ENCODE results near the gene KIAA0930. TPM values are rescaled to one million over a fixed set of nuclear protein-coding genes. Genes with fewer than 3 reads are reported as not detected.
"Not testable (repeated sequence)": the region's sequence is repeated elsewhere in the genome, so short reads cannot be mapped to it uniquely, and the experiment has no call there.

Gene KIAA0930
- 40.5 and 55.4 TPM in 2 replicates for total RNA-seq

GRCh38 chr22:45240810-45241631 is at the start of gene KIAA0930:
TSS of gene KIAA0930 (minus strand) at chr22:45240894. CDS start at chr22:45240703, 191 bp downstream.
- DNase-seq (ENCODE audit: low read depth): no peak

DNA sequence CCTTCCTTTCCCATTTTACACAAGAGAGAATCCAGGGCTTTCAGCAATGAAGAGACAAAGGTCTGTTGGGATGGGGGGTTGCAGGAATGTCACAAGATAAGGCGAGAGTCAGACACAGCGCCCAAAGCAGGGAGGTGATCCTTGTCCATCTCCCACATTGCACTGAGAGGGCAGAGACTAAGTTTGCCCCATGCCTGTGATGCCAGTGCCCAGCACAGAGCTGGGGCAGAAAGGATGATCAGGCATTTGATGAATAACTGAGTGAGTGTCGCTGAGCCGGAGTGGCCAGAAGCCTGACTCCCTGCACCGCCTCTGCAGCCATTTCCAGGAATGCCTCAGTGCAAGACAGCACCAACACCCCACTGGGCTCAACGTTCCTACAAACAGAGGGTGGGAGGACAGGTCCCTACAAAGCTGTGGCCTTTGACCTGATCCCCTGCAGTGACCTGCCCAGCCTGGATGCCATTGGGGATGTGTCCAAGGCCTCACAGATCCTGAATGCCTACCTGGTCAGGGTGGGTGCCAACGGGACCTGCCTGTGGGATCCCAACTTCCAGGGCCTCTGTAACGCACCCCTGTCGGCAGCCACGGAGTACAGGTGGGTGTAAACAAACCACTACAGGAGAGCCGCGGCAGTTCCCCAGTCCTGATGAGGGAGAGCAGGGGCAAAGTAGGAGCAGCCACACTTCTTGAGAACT is 46.3 kb upstream of the KIAA0930 start:
- DNase-seq (ENCODE audit: low read depth): no peak

DNA sequence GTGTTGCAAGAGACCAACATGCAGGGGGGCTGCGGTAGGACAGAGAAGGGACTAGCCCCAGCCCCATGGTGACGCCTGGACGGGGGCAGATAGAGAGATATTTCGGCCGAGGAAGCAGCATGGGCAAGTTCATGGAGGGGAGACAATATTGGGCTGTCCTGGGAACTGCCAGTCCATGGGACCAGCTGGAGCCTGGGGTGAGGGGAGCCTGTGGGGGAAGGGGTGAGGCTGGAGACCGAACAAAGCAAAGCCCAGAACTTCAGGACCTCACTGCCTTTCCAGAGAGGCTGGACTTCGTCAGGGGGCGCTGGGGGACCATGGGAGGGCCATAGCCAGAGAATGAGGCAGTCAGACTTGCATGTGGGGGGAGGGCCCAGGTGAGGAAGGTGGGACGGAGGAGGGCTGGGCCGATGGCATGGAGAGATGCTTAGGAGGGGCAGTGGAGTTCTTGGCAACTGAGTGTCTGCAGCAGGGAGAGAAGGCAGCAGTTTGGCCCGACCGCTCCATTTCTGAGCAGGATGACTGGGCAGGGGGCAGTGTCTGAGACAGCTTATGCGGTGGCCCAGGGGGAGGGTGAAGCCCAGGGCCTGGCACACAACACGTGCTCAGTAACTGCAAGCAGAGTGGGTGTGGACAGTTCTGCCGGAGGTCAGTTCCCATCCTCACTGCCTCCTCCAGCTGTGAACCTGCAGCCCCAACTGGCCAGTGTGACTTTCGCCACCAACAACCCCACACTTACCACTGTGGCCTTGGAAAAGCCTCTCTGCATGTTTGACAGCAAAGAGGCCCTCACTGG is 44.8 kb upstream of the KIAA0930 start:
- no peak for DNase-seq (ENCODE audit: low read depth)

DNA sequence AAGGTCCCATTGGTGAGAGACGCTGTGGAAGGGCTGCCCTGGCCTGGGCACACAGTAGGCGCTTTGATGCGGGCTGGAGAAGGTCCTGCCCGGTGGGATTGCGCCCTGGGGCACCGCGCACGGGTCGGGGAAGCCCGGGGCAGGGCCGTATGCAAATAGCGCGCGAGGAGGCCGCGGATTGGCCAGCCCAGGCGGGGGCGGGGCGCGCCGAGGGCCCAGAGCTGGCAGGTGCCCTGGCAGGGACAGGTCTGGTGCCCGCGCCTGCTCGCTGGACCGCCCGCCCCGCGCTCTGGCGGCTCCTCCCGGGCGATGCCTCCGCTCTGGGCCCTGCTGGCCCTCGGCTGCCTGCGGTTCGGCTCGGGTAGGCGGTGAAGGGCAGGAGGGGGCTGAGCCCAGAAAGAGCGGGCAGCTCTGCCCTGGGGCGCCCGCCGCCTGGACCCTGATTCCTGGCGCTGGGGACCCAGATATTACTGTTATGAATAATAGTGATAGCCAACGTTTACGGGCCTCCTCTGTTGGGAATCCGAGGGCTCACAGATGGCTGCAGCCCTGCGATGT is 44.1 kb upstream of the KIAA0930 start, which contains the start of gene UPK3A:
Gene UPK3A, plus strand, starts transcription at position 245 of the 558 bp plus-strand sequence. Its CDS starts 65 bp downstream, at position 310.
- no peak for DNase-seq (ENCODE audit: low read depth)

DNA sequence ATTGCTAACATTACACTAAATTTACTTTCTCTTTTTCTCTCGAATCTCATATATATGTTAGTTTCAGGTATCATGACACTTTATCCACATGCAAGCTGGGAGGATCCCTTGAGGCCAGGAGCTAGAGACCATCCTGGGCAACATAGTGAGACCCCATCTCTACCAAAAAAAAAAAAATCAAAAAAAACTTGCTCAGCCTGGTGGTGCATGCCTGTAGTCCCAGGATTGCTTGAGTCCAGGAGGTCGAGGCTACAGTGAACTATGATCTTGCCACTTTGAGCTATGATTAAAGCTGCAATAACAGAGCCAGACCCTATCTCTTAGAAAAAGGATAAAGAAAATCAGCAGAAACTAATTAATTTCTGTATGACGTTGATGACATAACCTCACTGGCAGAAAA is 40.3 kb upstream of the KIAA0930 start:
- DNase-seq (ENCODE audit: low read depth): no peak

DNA sequence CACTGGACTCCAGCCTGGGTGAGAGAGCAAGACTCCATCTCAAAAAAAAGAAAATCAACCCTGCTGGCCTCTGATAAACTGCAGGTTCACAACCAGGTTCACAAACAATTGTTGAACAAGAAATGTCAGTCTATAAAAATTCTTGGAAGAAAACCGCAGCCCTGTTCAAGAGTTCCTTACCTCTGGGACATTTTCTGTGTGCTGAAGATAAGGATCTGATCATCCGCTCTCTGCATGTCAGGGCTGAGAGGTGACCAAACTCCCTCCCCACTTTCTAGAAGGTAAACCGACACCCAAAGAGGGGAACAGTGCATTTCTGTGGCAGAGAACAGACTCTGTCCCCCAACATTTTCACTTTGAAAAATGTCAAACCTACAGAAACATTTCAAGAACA is 39.9 kb upstream of the KIAA0930 start:
- DNase-seq (ENCODE audit: low read depth): no peak

DNA sequence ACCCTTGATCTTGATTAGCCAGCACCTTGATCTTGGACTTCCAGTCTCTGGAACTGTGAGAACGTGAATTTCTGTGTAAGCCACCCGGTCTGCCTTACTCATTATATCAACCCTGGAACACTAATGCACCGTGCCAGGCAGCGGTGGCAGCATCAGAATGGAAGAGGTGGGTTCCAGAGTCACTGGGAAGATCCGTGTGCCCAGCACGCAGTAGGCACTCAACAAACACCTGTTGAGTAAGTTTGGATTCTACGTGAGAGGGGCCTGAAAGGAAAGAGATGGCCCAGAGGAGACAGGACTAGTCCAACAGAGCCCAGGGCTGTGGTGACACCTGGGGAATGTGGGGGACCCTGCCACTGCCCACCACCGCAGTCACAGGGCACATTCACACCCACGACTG is 37.4 kb upstream of the KIAA0930 start:
- DNase-seq (ENCODE audit: low read depth): no peak

GRCh38 chr22:45277720-45278119 is 37.0 kb upstream of the KIAA0930 start:
- not testable (repeated sequence) for DNase-seq (ENCODE audit: low read depth)

DNA sequence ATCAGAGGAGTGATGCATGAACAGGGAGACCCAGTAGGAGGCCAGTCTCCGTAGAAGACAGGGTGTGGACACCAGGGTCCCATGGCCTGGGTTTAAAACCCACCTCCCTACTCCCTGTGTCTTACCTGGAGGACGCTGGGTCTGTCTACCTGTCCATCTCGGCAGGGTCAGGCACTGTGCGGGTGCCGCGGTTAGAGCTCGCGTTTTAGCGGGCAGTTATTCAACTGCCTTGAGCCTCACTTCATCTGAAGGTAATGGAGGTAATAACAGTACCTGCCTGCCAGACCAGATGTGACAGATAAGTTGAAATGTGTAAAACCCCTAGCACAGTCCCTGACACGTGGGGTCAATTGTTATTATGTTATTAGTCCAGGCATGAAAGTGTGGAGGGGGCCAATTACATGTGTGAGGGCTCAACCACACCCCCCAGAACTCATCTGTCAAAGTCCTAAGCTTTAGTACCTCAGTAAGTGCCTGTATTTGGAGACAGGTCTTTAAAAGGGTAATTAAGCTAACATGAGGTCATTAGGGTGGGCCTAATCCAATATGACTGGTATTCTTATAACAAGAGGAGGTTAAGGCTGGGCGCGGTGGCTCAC is 35.9 kb upstream of the KIAA0930 start:
- no peak for DNase-seq (ENCODE audit: low read depth)

DNA sequence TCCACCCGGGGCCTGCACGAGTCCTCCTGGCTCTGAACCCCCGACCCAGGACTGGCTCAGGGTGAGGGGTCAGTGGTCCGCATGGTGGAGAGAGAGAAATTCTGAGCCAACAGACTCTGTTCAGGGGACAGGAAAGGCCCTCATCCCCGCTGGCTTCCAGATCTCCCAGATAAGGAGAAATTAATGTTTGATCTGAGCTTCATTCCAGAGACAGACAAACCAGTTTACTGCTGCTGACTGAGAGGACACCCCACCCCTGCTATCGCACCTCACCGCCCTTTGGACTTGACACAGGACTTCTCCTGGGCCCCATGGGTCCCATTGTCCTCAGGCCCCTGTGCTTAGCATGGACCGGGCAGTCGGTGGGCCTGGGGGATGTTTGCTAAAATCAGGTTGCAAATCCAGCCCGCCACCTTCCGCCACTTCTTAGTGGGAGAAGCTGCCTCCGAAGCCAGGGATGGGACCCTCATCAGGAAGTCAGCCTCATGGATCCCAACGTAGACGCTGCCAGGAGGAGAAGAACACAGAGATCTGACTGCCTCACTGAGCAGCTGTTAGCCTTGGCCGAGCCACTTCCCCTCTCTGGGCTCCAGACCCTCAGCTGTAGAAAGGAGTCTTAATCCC is 32.9 kb upstream of the KIAA0930 start:
- no peak for DNase-seq (ENCODE audit: low read depth)

DNA sequence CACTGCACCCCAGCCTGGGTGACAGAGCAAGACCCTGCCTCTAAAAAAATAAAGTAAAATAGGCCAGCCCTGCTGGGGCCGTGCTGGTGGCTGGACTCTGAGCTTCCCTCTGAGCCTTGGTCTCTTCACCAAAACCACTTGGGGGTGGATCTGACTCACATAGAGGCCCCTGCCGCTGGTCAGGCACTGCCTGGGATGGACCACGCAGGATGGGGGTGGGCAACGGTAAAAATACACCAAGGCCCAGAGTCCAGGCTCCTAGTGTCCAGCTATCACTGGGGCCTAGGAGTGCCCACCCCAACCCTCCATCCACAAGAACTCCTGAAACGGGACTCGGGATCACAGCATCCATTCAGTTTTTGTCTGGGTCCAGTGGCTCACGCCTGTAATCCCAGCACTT is 31.8 kb upstream of the KIAA0930 start:
- DNase-seq (ENCODE audit: low read depth): no peak

GRCh38 chr22:45271667-45272201 is 31.0 kb upstream of the KIAA0930 start:
- DNase-seq (ENCODE audit: low read depth): no peak

DNA sequence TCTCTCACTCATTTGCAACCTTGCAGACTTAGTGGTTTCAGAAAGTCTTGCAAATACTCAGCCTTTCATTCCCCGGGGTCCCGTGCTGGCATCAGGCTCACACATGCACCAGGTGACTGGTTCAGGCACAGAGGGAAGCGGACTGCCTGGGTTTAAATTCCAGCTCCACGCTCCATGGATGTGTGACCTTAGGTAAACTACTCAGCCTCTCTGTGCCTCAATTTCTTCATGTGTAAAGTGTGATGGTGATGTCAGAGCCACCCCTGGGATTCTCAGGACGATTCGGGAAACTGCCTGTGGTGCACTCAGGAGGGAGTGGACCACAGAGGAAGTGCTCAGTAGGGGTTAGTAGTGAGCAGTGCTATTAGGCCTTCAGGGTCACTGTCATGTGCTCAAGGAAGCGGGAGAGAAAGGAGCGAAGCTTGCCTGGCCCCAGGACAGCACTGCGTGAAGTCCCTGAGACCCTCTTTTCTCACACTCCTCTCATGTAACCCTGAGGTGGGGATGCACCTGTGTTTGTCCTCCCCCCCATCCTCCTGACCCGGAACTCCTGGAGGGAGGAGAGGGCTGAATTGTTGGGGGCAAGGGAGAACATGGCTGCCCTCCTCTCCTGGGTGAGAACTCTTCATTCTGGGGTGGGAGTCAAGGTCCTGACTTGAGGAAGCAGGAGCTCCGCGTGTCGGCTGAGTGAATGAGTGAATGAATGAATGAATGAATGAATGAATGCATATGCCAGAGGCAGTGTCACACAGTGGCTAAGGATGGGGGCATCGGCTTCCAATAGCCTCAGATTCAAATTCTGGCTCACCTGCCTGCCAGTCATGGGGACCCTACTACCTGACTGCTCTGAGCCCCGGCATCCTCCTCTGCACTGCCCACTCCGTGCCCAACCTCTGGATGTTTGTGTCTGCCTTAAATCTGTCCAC is 29.7 kb upstream of the KIAA0930 start:
- no peak for DNase-seq (ENCODE audit: low read depth)

- DNase-seq (ENCODE audit: low read depth): no peak
Measured at GRCh38 chr22:45268958-45269844, 28.5 kb upstream of the KIAA0930 start.

DNA sequence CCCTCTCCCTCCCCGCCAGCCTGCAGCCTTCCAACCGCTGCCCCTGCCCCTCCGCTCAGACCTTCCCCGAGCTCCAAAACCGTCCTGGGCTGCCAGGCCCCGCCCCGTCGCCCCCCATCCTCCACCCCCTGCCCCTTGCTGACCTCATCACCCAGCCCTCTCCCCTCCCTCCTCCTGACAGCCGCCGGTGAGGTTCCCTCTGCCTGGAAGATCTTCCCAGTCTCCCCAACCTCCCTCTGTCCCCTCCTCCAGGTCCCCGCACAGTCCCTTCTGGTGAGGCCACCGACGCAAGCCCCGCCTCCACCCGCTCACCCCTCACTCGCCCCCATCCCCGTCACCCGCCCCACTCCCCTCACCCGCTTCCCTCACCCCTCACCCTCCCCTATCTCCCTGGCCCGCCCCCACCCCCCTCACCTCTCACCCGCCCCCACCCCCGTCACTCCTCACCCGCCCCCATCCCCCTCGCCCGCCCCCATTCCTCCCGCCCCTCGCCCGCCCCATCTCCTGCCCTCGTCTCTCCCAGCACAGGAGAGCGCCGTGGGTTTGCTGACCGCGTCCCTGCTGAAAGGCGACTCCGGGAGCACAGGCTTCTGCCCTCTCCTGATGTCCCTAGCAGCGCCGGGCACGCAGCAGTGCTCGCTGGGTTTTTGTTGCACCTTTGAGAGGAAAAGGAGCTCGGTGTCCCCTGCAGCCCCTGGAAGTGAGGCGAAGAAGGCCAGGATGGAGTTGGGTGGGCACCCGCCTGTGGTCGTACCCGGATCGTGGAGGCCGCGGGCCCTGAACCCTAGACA is 27.7 kb upstream of the KIAA0930 start:
- DNase-seq (ENCODE audit: low read depth): no peak

DNA sequence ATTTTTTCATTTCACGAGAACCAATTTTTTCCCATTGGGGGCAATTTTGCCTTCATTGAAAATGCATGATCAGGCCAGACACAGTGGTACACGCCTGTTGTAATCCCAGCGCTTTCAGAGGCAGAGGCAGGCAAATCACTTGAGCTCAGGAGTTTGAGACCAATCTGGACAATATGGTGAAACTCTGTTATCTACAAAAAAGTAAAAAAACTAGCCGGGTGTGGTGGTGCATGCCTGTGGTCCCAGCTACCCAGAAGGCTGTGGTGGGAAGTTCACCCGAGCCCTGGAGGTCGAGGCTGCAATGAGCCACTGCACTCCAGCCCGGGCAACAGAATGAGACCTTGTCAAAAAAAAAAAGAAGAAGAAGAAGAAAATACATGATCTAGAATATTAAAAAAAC is 24.8 kb upstream of the KIAA0930 start:
- no peak for DNase-seq (ENCODE audit: low read depth)

DNA sequence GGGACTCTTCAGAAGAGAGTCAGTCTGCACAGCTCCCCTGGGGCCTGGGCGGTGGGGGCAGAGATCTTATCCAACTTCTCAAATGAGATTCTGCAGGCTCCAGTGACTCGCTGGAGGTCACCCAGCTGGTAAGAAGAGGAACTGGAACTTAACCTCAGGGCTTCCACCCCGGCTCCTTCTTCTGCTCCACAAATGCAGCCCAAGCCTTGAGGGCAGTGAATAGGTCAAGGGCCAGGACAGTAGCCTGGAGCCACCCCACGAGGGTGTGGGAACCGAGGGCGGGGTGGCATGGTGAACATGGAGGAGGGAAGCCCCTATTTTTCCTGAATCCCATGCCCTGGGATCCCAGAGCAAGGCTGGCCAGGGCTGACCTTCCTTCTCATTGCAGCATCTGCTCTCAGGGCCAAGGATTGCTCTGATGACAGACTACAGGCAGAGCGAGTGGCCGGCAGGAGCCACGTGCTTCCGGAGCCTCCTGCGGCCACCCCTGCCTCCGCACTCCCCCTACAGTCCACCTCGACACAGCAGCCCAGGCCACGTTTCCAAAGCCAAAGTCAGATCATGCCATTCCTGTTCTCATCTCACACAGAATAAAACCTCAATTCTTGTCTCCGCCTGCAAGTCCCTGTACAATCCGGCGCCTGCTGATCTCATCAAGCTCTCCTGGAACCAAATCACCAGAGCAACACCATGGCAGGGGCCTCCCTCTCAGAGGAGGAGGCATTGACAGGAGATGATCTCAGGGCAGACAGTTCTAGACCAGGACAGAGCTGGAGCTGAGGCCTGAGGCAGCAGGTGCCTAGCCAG is 23.0 kb upstream of the KIAA0930 start:
- peak; percentile 56 for DNase-seq (ENCODE audit: low read depth)
